Measurements from ENCODE around the gene EXOC4.

GRCh38 chr7:133542209-133542780 is 289.4 kb downstream of the EXOC4 start:
- no peak for TF ChIP-seq CTCF (IDR thresholded peaks at IDR 0.05 in 4 of 5, conservative IDR thresholded peaks at IDR 0.05 in 1 of 5)
- TF ChIP-seq POLR2A (IDR thresholded peaks at IDR 0.05), result no peak

Measured in gastrocnemius medialis (tissue), 4 donors.